Thyroid gland (tissue), 4 donors: ENCODE results near the gene HLCS. TPM values are rescaled to one million over a fixed set of nuclear protein-coding genes. Genes with fewer than 3 reads are reported as not detected.

Experiments
- DNase-seq, 2 donors: peaks; one replicate each; pipeline ENCODE4 v3.0.0-alpha.2; 2019
- H3K27ac ChIP-seq, 3 donors: fragments of 200-600 bp; sonication (generic); 1 replicate in 2 of 3; 2 replicates in 1 of 3; pipeline ENCODE4 v1.5.1; 2016 to 2019; ENCODE audit warnings: mild to moderate bottlenecking in 1 of 3, moderate library complexity in 1 of 3
- H3K27me3 ChIP-seq: fragments of 200-600 bp; sonication (generic); one replicate; pipeline ENCODE4 v1.5.1; 2019
- H3K36me3 ChIP-seq, 2 donors: fragments of 200-600 bp; sonication (generic); one replicate each; pipeline ENCODE4 v1.5.1; 2016 to 2019
- H3K4me1 ChIP-seq, 2 donors: fragments of 200-600 bp; sonication (generic); one replicate each; pipeline ENCODE4 v1.5.1; 2017 to 2019
- H3K4me3 ChIP-seq, 3 donors: fragments of 200-600 bp; sonication (generic); replicated peaks in 1 of 3; 1 replicate in 2 of 3; 2 replicates in 1 of 3; pipeline ENCODE4 v1.5.1; 2016; ENCODE audit warnings: mild to moderate bottlenecking in 1 of 3
- H3K9me3 ChIP-seq: fragments of 200-600 bp; sonication (generic); one replicate; pipeline ENCODE4 v1.5.1; 2017
- CTCF ChIP-seq, 6 experiments: fragments of 200-600 bp in 3 of 6; fragments of 450-650 bp in 3 of 6; sonication (generic) in 3 of 6; IDR thresholded peaks; one replicate each; pipeline ENCODE4 v1.5.1; 2016 to 2019; ENCODE audit warnings: antibody characterized with exemption in 6 of 6, mild to moderate bottlenecking in 2 of 6, inconsistent platforms in 1 of 6, moderate library complexity in 1 of 6
- POLR2A ChIP-seq, 2 donors: fragments of 450-650 bp; IDR thresholded peaks; one replicate each; pipeline ENCODE4 v1.6.1; 2017; ENCODE audit warnings: antibody characterized with exemption in 2 of 2, mild to moderate bottlenecking in 2 of 2, moderate library complexity in 1 of 2
- WGBS, 2 donors: methylation state at CpG; one replicate each; pipeline ENCODE4 v1.1.5; 2017; 5-methylcytosine and 5-hydroxymethylcytosine counted together
- intact Hi-C: fragments of 100-400 bp; cut with DNase I; formaldehyde crosslinking; loops from one replicate; pipeline ENCODE4 v1.15.1; 2023
- total RNA-seq, 4 donors: library from RNA; depleted of rRNA; stranded (reverse); fragments of >200 nt; gene quantifications; one replicate each; pipeline ENCODE4 v1.2.3, GENCODE V29; 2016

The HLCS gene
- total RNA-seq, 4 donors from 2014 or later = 34.2 to 70.7 (median 43.4) TPM

GRCh38 chr21:36703626-36704280 is 262.7 kb downstream of the HLCS start:
- 22 to 25% methylated on average over 13 to 15 of the region's 15 CpGs for WGBS, 2 donors
- peaks cover 67% of the 10 kb centered on the region for H3K27me3 ChIP-seq

GRCh38 chr21:36703123-36703522 is 263.3 kb downstream of the HLCS start:
- DNase-seq = no peak
- H3K9me3 ChIP-seq = no peaks in the 10 kb centered on the region
- H3K4me1 ChIP-seq = peaks cover 38 to 57% of the 10 kb centered on the region in 2 donors
- no peak for TF ChIP-seq POLR2A (IDR thresholded peaks at IDR 0.05)
- TF ChIP-seq CTCF (IDR thresholded peaks at IDR 0.05) = no peak
- intact Hi-C loops = no loop called here
- H3K36me3 ChIP-seq = no peaks in the 10 kb centered on the region
- 34% methylated on average over 3 of the region's 3 CpGs for WGBS, 2 donors
- peaks cover 67% of the 10 kb centered on the region for H3K27me3 ChIP-seq
- H3K4me3 ChIP-seq = no peak overlapping the region
- no peak overlapping the region for H3K27ac ChIP-seq

More at GRCh38 chr21:36703626-36704280, 262.7 kb downstream of the HLCS start:
- Histone ChIP-seq H3K27ac (no peak overlapping the region), H3K9me3 (no peaks in the 10 kb centered on the region), H3K36me3 (no peaks in the 10 kb centered on the region), H3K4me3 (no peak overlapping the region), H3K4me1 (peaks cover 32 to 57% of the 10 kb centered on the region in 2 donors)
- intact Hi-C loops = no loop called here
- DNase-seq = no peak
- TF ChIP-seq POLR2A (IDR thresholded peaks at IDR 0.05) = no peak
- no peak for TF ChIP-seq CTCF (IDR thresholded peaks at IDR 0.05)

GRCh38 chr21:36702622-36702968 is 263.9 kb downstream of the HLCS start:
- peaks cover 67% of the 10 kb centered on the region for H3K27me3 ChIP-seq
- peaks cover 38 to 57% of the 10 kb centered on the region in 2 donors for H3K4me1 ChIP-seq
- DNase-seq = no peak
- no peaks in the 10 kb centered on the region for H3K9me3 ChIP-seq
- intact Hi-C loops = no loop called here
- TF ChIP-seq POLR2A (IDR thresholded peaks at IDR 0.05) (no peak), CTCF (IDR thresholded peaks at IDR 0.05) (no peak)
- no peak overlapping the region for H3K4me3 ChIP-seq
- 33 to 39% methylated on average over 6 of the region's 6 CpGs for WGBS, 2 donors
- no peaks in the 10 kb centered on the region for H3K36me3 ChIP-seq
- no peak overlapping the region for H3K27ac ChIP-seq

- TF ChIP-seq POLR2A (IDR thresholded peaks at IDR 0.05) (no peak), CTCF (IDR thresholded peaks at IDR 0.05) (no peak)
- Histone ChIP-seq H3K9me3 (no peaks in the 10 kb centered on the region), H3K36me3 (no peaks in the 10 kb centered on the region), H3K4me3 (no peak overlapping the region), H3K27me3 (peaks cover 67% of the 10 kb centered on the region), H3K4me1 (peaks cover 38 to 57% of the 10 kb centered on the region in 2 donors), H3K27ac (no peak overlapping the region)
- 20 to 21% methylated on average over 22 to 26 of the region's 26 CpGs for WGBS, 2 donors
- no peak for DNase-seq
- intact Hi-C loops = no loop called here
Measured at GRCh38 chr21:36701756-36702621, 264.5 kb downstream of the HLCS start.
